Stomach (tissue), 9 donors: ENCODE measurements around the gene DCHS2. TPM values are rescaled to one million over a fixed set of nuclear protein-coding genes. Genes with fewer than 3 reads are reported as not detected.

Experiments used
- DNase-seq, 2 donors: peaks; one replicate each; pipeline versions ENCODE4 v3.0.0 to v3.0.0-alpha.2; 2013 to 2019
- H3K27ac ChIP-seq, 5 donors: fragments of 200-600 bp in 4 of 5; sonication (generic) in 4 of 5; one replicate each; pipeline ENCODE4 v1.5.1; 2013 to 2019; ENCODE audit warnings: mild to moderate bottlenecking in 1 of 5, moderate library complexity in 1 of 5
- H3K27me3 ChIP-seq, 3 donors: fragments of 200-600 bp; sonication (generic); one replicate each; pipeline ENCODE4 v1.5.1; 2017 to 2019; ENCODE audit warnings: mixed run types in 1 of 3
- H3K36me3 ChIP-seq, 4 donors: fragments of 200-600 bp; sonication (generic); 1 replicate in 3 of 4; 2 replicates in 1 of 4; pipeline ENCODE4 v1.5.1; 2016 to 2019
- H3K4me1 ChIP-seq, 4 donors: fragments of 200-600 bp; sonication (generic); one replicate each; pipeline ENCODE4 v1.5.1; 2016 to 2019
- H3K4me3 ChIP-seq, 4 donors: fragments of 200-600 bp; sonication (generic) in 3 of 4; one replicate each; pipeline ENCODE4 v1.5.1; 2016 to 2019; ENCODE audit warnings: mild to moderate bottlenecking in 1 of 4
- H3K9me3 ChIP-seq, 4 donors: fragments of 200-600 bp; sonication (generic); one replicate each; pipeline ENCODE4 v1.5.1; 2016 to 2019
- CTCF ChIP-seq, 7 experiments: fragments of 450-650 bp in 4 of 7; fragments of 200-600 bp in 3 of 7; sonication (generic) in 3 of 7; IDR thresholded peaks; one replicate each; pipeline ENCODE4 v1.5.1; 2016 to 2019; ENCODE audit warnings: antibody characterized with exemption in 7 of 7, control low read depth in 2 of 7, mild to moderate bottlenecking in 1 of 7
- EP300 ChIP-seq: sonication (generic); formaldehyde crosslinking; IDR thresholded peaks from one replicate; pipeline ENCODE4 v1.6.1; 2017; ENCODE audit warnings: antibody characterized with exemption
- POLR2A ChIP-seq, 4 donors: fragments of 450-650 bp; IDR thresholded peaks; one replicate each; pipeline ENCODE4 v1.6.1; 2016; ENCODE audit warnings: antibody characterized with exemption in 4 of 4, control low read depth in 2 of 4, mild to moderate bottlenecking in 1 of 4, moderate library complexity in 1 of 4
- POLR2AphosphoS5 ChIP-seq, 3 donors: sonication (generic); formaldehyde crosslinking; IDR thresholded peaks; one replicate each; pipeline ENCODE4 v1.6.1; 2016; ENCODE audit warnings: antibody characterized with exemption in 3 of 3
- WGBS, 5 donors: extraction: QIAGEN DNeasy Blood & Tissue Kit in 3 of 5; methylation state at CpG; one replicate each; pipeline versions ENCODE4 v1.1.5 to v1.1.7; 2013 to 2018; 5-methylcytosine and 5-hydroxymethylcytosine counted together
- intact Hi-C: fragments of 100-400 bp; cut with DNase I; formaldehyde crosslinking; loops from one replicate; pipeline ENCODE4 v1.15.1; 2023; ENCODE audit warnings: low total_unique reads
- polyA plus RNA-seq, 3 donors: library from polyadenylated mRNA; stranded (reverse); fragments of 200-250 nt; gene quantifications; one replicate each; pipeline ENCODE4 v1.2.3, GENCODE V29; 2013
- total RNA-seq, 5 donors: library from RNA; depleted of rRNA; stranded (reverse); fragments of >200 nt; gene quantifications; one replicate each; pipeline versions ENCODE4 v1.1.0 to v1.2.3, GENCODE V29; 2014 to 2016
- donor health status: healthy with polysubstance abuse.
- donor health status: Bipolar disorder and iron deficiency.
- donor health status: healthy.

The DCHS2 gene
- total and polyA plus RNA-seq, 8 donors = 0.30 to 9.7 (median 1.5) TPM; not detected in 2

GRCh38 chr4:154466336-154466735, 25.3 kb downstream of the DCHS2 start:
- Histone ChIP-seq H3K27ac (no peak overlapping the region), H3K36me3 (no peaks in the 10 kb centered on the region), H3K27me3 (no peaks in the 10 kb centered on the region), H3K4me3 (no peak overlapping the region), H3K4me1 (peaks cover 0 to 5% (median 0%) of the 10 kb centered on the region in 4 donors), H3K9me3 (no peaks in the 10 kb centered on the region)
- WGBS, 5 donors = 84 to 90% (median 88%) methylated on average over 5 of the region's 5 CpGs
- no peak for DNase-seq
- intact Hi-C loops = no loop called here
- TF ChIP-seq POLR2AphosphoS5 (IDR thresholded peaks at IDR 0.05) = no peak

GRCh38 chr4:154465085-154465484, 26.5 kb downstream of the DCHS2 start:
- H3K27ac ChIP-seq = no peak overlapping the region
- no peaks in the 10 kb centered on the region for H3K27me3 ChIP-seq
- no peak for DNase-seq
- no peak for TF ChIP-seq CTCF (IDR thresholded peaks at IDR 0.05)
- no peak for TF ChIP-seq POLR2AphosphoS5 (IDR thresholded peaks at IDR 0.05)
- no peak for TF ChIP-seq EP300
- TF ChIP-seq POLR2A (IDR thresholded peaks at IDR 0.05) = no peak
- intact Hi-C loops = no loop called here
- no peak overlapping the region for H3K4me3 ChIP-seq
- 84 to 94% (median 88%) methylated on average over 6 of the region's 6 CpGs for WGBS, 5 donors
- no peaks in the 10 kb centered on the region for H3K4me1 ChIP-seq
- no peaks in the 10 kb centered on the region for H3K9me3 ChIP-seq
- no peaks in the 10 kb centered on the region for H3K36me3 ChIP-seq

GRCh38 chr4:154464654-154465053, 26.9 kb downstream of the DCHS2 start:
- 53 to 89% (median 71%) methylated on average over 1 of the region's 1 CpG for WGBS, 5 donors
- Histone ChIP-seq H3K4me3 (no peak overlapping the region), H3K27me3 (no peaks in the 10 kb centered on the region), H3K9me3 (no peaks in the 10 kb centered on the region), H3K4me1 (no peaks in the 10 kb centered on the region), H3K36me3 (no peaks in the 10 kb centered on the region), H3K27ac (no peak overlapping the region)
- intact Hi-C loops = no loop called here
- no peak for DNase-seq
- no peak for TF ChIP-seq CTCF (IDR thresholded peaks at IDR 0.05)
- TF ChIP-seq EP300 = no peak
- no peak for TF ChIP-seq POLR2A (IDR thresholded peaks at IDR 0.05)
- TF ChIP-seq POLR2AphosphoS5 (IDR thresholded peaks at IDR 0.05) = no peak

- no peaks in the 10 kb centered on the region for H3K27me3 ChIP-seq
- no peaks in the 10 kb centered on the region for H3K9me3 ChIP-seq
- no peak overlapping the region for H3K27ac ChIP-seq
- no peaks in the 10 kb centered on the region for H3K4me1 ChIP-seq
- H3K4me3 ChIP-seq = no peak overlapping the region
- WGBS, 5 donors = 89 to 97% (median 93%) methylated on average over 3 of the region's 3 CpGs
- no peak for TF ChIP-seq EP300
- no peak for TF ChIP-seq CTCF (IDR thresholded peaks at IDR 0.05)
- no peak for TF ChIP-seq POLR2A (IDR thresholded peaks at IDR 0.05)
- no peak for TF ChIP-seq POLR2AphosphoS5 (IDR thresholded peaks at IDR 0.05)
- intact Hi-C loops = no loop called here
- DNase-seq = no peak
- H3K36me3 ChIP-seq = no peaks in the 10 kb centered on the region
These were observed 29.4 kb downstream of the DCHS2 start for GRCh38 chr4:154462081-154462810.

GRCh38 chr4:154457471-154457870, 34.1 kb downstream of the DCHS2 start:
- 78 to 91% (median 87%) methylated on average over 6 of the region's 6 CpGs for WGBS, 5 donors
- no peaks in the 10 kb centered on the region for H3K36me3 ChIP-seq
- DNase-seq = no peak
- TF ChIP-seq POLR2A (IDR thresholded peaks at IDR 0.05) (no peak), EP300 (no peak), CTCF (IDR thresholded peaks at IDR 0.05) (no peak), POLR2AphosphoS5 (IDR thresholded peaks at IDR 0.05) (no peak)
- H3K9me3 ChIP-seq = no peaks in the 10 kb centered on the region
- H3K4me3 ChIP-seq = no peak overlapping the region
- H3K27me3 ChIP-seq = no peaks in the 10 kb centered on the region
- H3K4me1 ChIP-seq = no peaks in the 10 kb centered on the region
- intact Hi-C loops = no loop called here
- H3K27ac ChIP-seq = no peak overlapping the region
